Suppressor macrophage treated with lipopolysaccharide for 1 hour (primary cell): ENCODE measurements around the gene SPATA31A5.
"Not testable (repeated sequence)": the region's sequence is repeated elsewhere in the genome, so short reads cannot be mapped to it uniquely, and the experiment has no call there.

ENCODE experiments used
- DNase-seq, 3 donors: peaks; one replicate each; pipeline ENCODE4 v3.0.0-alpha.2; 2020 to 2022

SPATA31A5 gene

DNA sequence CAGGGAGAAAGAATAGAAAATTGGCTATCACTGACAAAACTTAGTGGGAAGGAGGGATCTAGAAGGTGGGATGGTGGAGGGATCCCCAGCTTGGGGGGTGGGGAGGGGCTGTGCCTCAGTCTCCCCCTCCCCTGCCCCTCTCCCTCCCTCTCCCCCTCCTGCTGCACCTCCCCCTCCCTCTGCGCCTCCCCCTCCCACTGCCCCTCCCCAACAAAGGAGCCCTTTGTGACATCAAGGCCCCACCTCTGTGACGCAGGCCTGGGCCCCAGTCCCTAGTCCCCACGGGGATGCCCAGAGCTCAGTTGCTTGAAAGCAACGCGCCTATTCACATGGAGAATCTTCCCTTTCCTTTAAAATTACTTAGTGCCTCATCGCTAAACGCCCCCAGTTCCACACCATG lies at the start of gene SPATA31A5:
Gene SPATA31A5, plus strand, starts transcription at position 301 of the 400 bp plus-strand sequence. Its CDS starts 29 bp downstream, at position 330.
- DNase-seq = not testable (repeated sequence)

GRCh38 chr9:60962990-60963350 lies 48.8 kb downstream of the SPATA31A5 start:
- not testable (repeated sequence) for DNase-seq

- not testable (repeated sequence) for DNase-seq
Measured at GRCh38 chr9:60966382-60966781, 52.2 kb downstream of the SPATA31A5 start.
